ENCODE measurements around the gene DSCAML1. TPM values are rescaled to one million over a fixed set of nuclear protein-coding genes. Genes with fewer than 3 reads are reported as not detected.

DSCAML1 gene
- total and polyA plus RNA-seq, 10 of the 15 experiments (the other 5 are each of a cell fraction or from before 2014, with no cell fraction given): 0.03 to 0.18 (median 0.06) TPM; not detected in 1

DNA sequence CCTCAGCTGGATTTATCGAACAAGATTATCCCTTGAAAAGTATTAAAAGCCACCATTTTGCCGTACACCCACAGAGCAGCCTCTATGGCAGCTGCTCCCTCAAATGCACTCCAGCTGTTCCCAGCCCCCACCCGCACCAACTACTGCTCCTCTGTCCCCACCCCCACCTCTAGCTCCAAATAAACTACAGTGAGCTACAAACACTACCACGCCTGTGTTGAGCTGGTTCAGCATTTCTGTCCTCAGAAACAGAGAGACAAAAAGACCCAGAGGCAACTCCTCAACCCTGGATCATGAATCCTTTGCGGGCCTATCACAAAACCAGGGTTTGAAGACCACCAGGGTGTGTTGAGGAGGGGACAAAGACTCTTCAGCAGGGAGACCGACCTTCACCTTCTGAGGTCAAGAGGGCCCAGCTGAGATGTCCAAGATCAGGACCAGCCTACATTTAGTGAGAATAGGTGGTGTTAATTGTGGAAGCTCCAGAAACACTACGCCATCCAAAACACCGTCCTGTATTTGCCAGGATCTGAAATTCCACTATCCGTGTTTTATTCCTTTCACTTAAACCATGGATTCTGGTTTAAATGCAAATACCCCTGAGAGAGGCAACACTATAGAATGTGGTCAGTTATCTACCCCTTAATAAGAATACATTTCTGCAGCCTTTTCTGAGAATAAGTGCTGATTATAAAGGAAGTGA, 195.9 kb downstream of the DSCAML1 start:
- ChIA-PET POLR2A (no interaction called here), RAD21 (ENCODE audit: unreplicated experiment) (interaction anchor here (0.6 to 1.0 kb wide), 2 partner anchors 23 to 176 kb away, joined by 3 to 4 read pairs; no protein-coding TSS in a partner anchor), SMC1A (ENCODE audit: uncharacterized antibody, unreplicated experiment) (no interaction called here), CTCF (interaction anchor here (1.0 to 1.7 kb wide), 3 partner anchors 8 to 216 kb away, joined by 3 to 4 read pairs (median 4); no protein-coding TSS in a partner anchor)
- H3K9me3 ChIP-seq (replicated peaks; ENCODE audit: control insufficient read depth, insufficient read depth, low read length): no peaks in the 10 kb centered on the region
- intact Hi-C loops (cut with micrococcal nuclease; ENCODE audit: unreplicated experiment): no loop called here
- WGBS (ENCODE audit: insufficient coverage, insufficient replicate concordance, low lambda C conversion rate, missing lambda C conversion rate): 35% methylated on average over 9 of the region's 9 CpGs
- BruUV-seq (replicated peaks): no TSS peak
- no peaks in the 10 kb centered on the region for H3K79me2 ChIP-seq (ENCODE audit: control insufficient read depth, insufficient read depth, low read length)
- no peak overlapping the region for H2AFZ ChIP-seq (ENCODE audit: control insufficient read depth, low read depth, low read length)
- DNase-seq (ENCODE audit: low read depth, low spot score) (no peak), FAIRE-seq (no peak), ATAC-seq (no peak)
- no peak overlapping the region for H3K4me2 ChIP-seq (ENCODE audit: control insufficient read depth, insufficient read depth)
- no peaks in the 10 kb centered on the region for H4K20me1 ChIP-seq (ENCODE audit: control insufficient read depth, insufficient read depth)
- H3K27me3 ChIP-seq (replicated peaks in 1 of 2; ENCODE audit: control insufficient read depth in 2 of 2, insufficient read depth in 2 of 2, low read length in 1 of 2): no peaks in the 10 kb centered on the region; a peak in 3 of 4 replicates
- peaks cover 6% of the 10 kb centered on the region for H3K4me1 ChIP-seq (ENCODE audit: control insufficient read depth, insufficient read depth, low read length)
- no peaks in the 10 kb centered on the region for H3K36me3 ChIP-seq (ENCODE audit: control insufficient read depth in 2 of 2, insufficient read depth in 2 of 2, low read length in 1 of 2)
- in situ Hi-C loops (cut with MboI): no loop called here
- H3K27ac ChIP-seq (ENCODE audit: control insufficient read depth, insufficient read depth): no peak overlapping the region
- H3K4me3 ChIP-seq: no peak overlapping the region
- H3K9ac ChIP-seq (ENCODE audit: control insufficient read depth, insufficient read depth, low read length): no peak overlapping the region
- no peak for TF ChIP-seq NFIC (IDR thresholded peaks at IDR 0.05; ENCODE audit: low read depth, low read length)
- no peak for TF ChIP-seq CHD1 (IDR thresholded peaks at IDR 0.05; ENCODE audit: low read depth, low read length)
- TF ChIP-seq ZBED1 (IDR thresholded peaks at IDR 0.05; ENCODE audit: borderline replicate concordance): no peak
- TF ChIP-seq EED (IDR thresholded peaks at IDR 0.05; ENCODE audit: low read depth): no peak
- TF ChIP-seq, protein P1, sequence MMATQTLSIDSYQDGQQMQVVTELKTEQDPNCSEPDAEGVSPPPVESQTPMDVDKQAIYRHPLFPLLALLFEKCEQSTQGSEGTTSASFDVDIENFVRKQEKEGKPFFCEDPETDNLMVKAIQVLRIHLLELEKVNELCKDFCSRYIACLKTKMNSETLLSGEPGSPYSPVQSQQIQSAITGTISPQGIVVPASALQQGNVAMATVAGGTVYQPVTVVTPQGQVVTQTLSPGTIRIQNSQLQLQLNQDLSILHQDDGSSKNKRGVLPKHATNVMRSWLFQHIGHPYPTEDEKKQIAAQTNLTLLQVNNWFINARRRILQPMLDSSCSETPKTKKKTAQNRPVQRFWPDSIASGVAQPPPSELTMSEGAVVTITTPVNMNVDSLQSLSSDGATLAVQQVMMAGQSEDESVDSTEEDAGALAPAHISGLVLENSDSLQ (IDR thresholded peaks at IDR 0.05): no peak
- no peak for TF ChIP-seq RFX5 (IDR thresholded peaks at IDR 0.05; ENCODE audit: low read depth, low read length)
- no peak for TF ChIP-seq KAT2A (conservative IDR thresholded peaks at IDR 0.05; ENCODE audit: control insufficient read depth, low read depth, low read length)
- TF ChIP-seq ZZZ3 (IDR thresholded peaks at IDR 0.05; ENCODE audit: control insufficient read depth, insufficient read length, low read depth): no peak
- TF ChIP-seq, protein P2, sequence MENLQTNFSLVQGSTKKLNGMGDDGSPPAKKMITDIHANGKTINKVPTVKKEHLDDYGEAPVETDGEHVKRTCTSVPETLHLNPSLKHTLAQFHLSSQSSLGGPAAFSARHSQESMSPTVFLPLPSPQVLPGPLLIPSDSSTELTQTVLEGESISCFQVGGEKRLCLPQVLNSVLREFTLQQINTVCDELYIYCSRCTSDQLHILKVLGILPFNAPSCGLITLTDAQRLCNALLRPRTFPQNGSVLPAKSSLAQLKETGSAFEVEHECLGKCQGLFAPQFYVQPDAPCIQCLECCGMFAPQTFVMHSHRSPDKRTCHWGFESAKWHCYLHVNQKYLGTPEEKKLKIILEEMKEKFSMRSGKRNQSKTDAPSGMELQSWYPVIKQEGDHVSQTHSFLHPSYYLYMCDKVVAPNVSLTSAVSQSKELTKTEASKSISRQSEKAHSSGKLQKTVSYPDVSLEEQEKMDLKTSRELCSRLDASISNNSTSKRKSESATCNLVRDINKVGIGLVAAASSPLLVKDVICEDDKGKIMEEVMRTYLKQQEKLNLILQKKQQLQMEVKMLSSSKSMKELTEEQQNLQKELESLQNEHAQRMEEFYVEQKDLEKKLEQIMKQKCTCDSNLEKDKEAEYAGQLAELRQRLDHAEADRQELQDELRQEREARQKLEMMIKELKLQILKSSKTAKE (IDR thresholded peaks at IDR 0.05; ENCODE audit: low read depth, poor library complexity, severe bottlenecking): no peak
- TF ChIP-seq, protein P3, sequence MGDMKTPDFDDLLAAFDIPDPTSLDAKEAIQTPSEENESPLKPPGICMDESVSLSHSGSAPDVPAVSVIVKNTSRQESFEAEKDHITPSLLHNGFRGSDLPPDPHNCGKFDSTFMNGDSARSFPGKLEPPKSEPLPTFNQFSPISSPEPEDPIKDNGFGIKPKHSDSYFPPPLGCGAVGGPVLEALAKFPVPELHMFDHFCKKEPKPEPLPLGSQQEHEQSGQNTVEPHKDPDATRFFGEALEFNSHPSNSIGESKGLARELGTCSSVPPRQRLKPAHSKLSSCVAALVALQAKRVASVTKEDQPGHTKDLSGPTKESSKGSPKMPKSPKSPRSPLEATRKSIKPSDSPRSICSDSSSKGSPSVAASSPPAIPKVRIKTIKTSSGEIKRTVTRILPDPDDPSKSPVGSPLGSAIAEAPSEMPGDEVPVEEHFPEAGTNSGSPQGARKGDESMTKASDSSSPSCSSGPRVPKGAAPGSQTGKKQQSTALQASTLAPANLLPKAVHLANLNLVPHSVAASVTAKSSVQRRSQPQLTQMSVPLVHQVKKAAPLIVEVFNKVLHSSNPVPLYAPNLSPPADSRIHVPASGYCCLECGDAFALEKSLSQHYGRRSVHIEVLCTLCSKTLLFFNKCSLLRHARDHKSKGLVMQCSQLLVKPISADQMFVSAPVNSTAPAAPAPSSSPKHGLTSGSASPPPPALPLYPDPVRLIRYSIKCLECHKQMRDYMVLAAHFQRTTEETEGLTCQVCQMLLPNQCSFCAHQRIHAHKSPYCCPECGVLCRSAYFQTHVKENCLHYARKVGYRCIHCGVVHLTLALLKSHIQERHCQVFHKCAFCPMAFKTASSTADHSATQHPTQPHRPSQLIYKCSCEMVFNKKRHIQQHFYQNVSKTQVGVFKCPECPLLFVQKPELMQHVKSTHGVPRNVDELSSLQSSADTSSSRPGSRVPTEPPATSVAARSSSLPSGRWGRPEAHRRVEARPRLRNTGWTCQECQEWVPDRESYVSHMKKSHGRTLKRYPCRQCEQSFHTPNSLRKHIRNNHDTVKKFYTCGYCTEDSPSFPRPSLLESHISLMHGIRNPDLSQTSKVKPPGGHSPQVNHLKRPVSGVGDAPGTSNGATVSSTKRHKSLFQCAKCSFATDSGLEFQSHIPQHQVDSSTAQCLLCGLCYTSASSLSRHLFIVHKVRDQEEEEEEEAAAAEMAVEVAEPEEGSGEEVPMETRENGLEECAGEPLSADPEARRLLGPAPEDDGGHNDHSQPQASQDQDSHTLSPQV (IDR thresholded peaks at IDR 0.05): no peak
- TF ChIP-seq CHD2 (IDR thresholded peaks at IDR 0.05; ENCODE audit: borderline replicate concordance, low read depth, low read length): no peak
- no peak for TF ChIP-seq RELA (IDR thresholded peaks at IDR 0.05; ENCODE audit: borderline replicate concordance, partially characterized antibody)
- TF ChIP-seq ZSCAN29 (IDR thresholded peaks at IDR 0.05): no peak
- no peak for TF ChIP-seq HCFC1 (IDR thresholded peaks at IDR 0.05; ENCODE audit: low read length)
- no peak for TF ChIP-seq TCF7 (IDR thresholded peaks at IDR 0.05; ENCODE audit: borderline replicate concordance)
- no peak for TF ChIP-seq IKZF2 (IDR thresholded peaks at IDR 0.05)
- no peak for TF ChIP-seq NBN (IDR thresholded peaks at IDR 0.05)
- no peak for TF ChIP-seq HDAC6 (IDR thresholded peaks at IDR 0.05; ENCODE audit: unreplicated experiment)

All from GM12878 (cell line).